ENCODE measurements around the gene UBE2A.

GRCh38 chrX:119529345-119530276 lies 44.8 kb upstream of the UBE2A start:
- TF ChIP-seq POLR2A (IDR thresholded peaks at IDR 0.05) (no peak), CTCF (IDR thresholded peaks at IDR 0.05 in 4 of 5, conservative IDR thresholded peaks at IDR 0.05 in 1 of 5) (no peak)
